A549 (cell line): ENCODE data around the gene RRP36. TPM values are rescaled to one million over a fixed set of nuclear protein-coding genes. Genes with fewer than 3 reads are reported as not detected.

Source experiments
- ATAC-seq, 2 experiments: fragments of 200-7000 bp in 1 of 2; fragments of >200 bp in 1 of 2; cut with Nextera tagmentation in 1 of 2; cut with Tn5 transposase in 1 of 2; 3 replicates each; pipeline versions ENCODE4 v1.8.0 to v1.9.1; 2018 to 2020; ENCODE audit warnings: mild to moderate bottlenecking in 1 of 2, moderate library complexity in 1 of 2
- CTCF ChIA-PET: fragments of 300-600 bp; sonication (Branson Sonifier 250); formaldehyde crosslinking; extraction: SDS; loops from one replicate; lab custom pipeline; 2021; ENCODE audit warnings: antibody characterized with exemption, inconsistent platforms; lab: Yijun Ruan, JAX
- POLR2A ChIA-PET: fragments of 350-600 bp; formaldehyde crosslinking; extraction: SDS; loops from one replicate; lab custom pipeline; 2021; ENCODE audit warnings: antibody characterized with exemption, inconsistent platforms; lab: Yijun Ruan, JAX
- DNase-seq, 2 experiments: peaks; one replicate each; pipeline versions ENCODE4 v3.0.0 to v3.0.0-alpha.2; 2011 to 2016; ENCODE audit warnings: low read depth in 1 of 2, low spot score in 1 of 2
- FAIRE-seq: peaks from 2 replicates; lab custom pipeline; 2011; peaks lifted over from hg19 to GRCh38; lab: Jason Lieb, UNC
- H3K27ac ChIP-seq, 2 experiments: fragments of >200 bp; sonication (Bioruptor Twin); formaldehyde crosslinking; 3 replicates each; pipeline ENCODE4 v1.5.1; 2016 to 2017
- H3K4me1 ChIP-seq: fragments of >200 bp; sonication (Bioruptor Twin); formaldehyde crosslinking; 3 replicates; pipeline ENCODE4 v1.6.1; 2016
- H3K4me2 ChIP-seq: fragments of >200 bp; sonication (Bioruptor Twin); formaldehyde crosslinking; 3 replicates; pipeline ENCODE4 v1.6.1; 2016
- H3K4me3 ChIP-seq: fragments of >200 bp; sonication (Bioruptor Twin); formaldehyde crosslinking; 3 replicates; pipeline ENCODE4 v1.5.1; 2016
- H3K9me3 ChIP-seq: fragments of >200 bp; sonication (Bioruptor Twin); formaldehyde crosslinking; 3 replicates; pipeline ENCODE4 v1.6.1; 2016
- BHLHE40 ChIP-seq: IDR thresholded peaks from 2 replicates; pipeline ENCODE4 v1.6.1; 2012; ENCODE audit warnings: low read depth, low read length, inconsistent platforms
- EHMT2 ChIP-seq: fragments of 200-600 bp; sonication (generic); IDR thresholded peaks from 2 replicates; pipeline ENCODE4 v1.6.1; 2016; ENCODE audit warnings: antibody characterized with exemption, low read depth, mild to moderate bottlenecking, moderate library complexity
- ESRRA ChIP-seq: fragments of 150-350 bp; IDR thresholded peaks from 2 replicates; pipeline ENCODE4 v1.6.1; 2014; ENCODE audit warnings: mild to moderate bottlenecking, low read length, borderline replicate concordance
- FOSL2 ChIP-seq, 2 experiments: fragments of 450-650 bp in 1 of 2; fragments of >200 bp in 1 of 2; sonication (Bioruptor Twin) in 1 of 2; formaldehyde crosslinking; IDR thresholded peaks; 2 replicates each; pipeline versions ENCODE4 v1.5.0 to v1.6.1; 2016 to 2020; ENCODE audit warnings: mild to moderate bottlenecking in 1 of 2, moderate library complexity in 1 of 2
- FOXS1 ChIP-seq: fragments of 250-450 bp; sonication (Bioruptor Pico); IDR thresholded peaks from 2 replicates; pipeline ENCODE4 v1.5.0; 2020; ENCODE audit warnings: mild to moderate bottlenecking, moderate library complexity
- HOXB5 ChIP-seq: fragments of 250-450 bp; sonication (Bioruptor Pico); IDR thresholded peaks from 2 replicates; pipeline ENCODE4 v1.5.0; 2020; ENCODE audit warnings: mild to moderate bottlenecking, moderate library complexity
- JUN ChIP-seq, 2 experiments: fragments of >200 bp; sonication (Bioruptor Twin); formaldehyde crosslinking; IDR thresholded peaks; 2 replicates in 1 of 2; 3 replicates in 1 of 2; pipeline ENCODE4 v1.6.1; 2016 to 2017
- KDM1A ChIP-seq: fragments of 200-600 bp; sonication (generic); IDR thresholded peaks from 2 replicates; pipeline ENCODE4 v1.6.1; 2016; ENCODE audit warnings: low read depth, mild to moderate bottlenecking
- MAZ ChIP-seq: fragments of 150-350 bp; IDR thresholded peaks from 2 replicates; pipeline ENCODE4 v1.6.1; 2014; ENCODE audit warnings: antibody characterized with exemption, low read depth, low read length, borderline replicate concordance
- NFE2L2 ChIP-seq: fragments of 150-350 bp; conservative IDR thresholded peaks from 2 replicates; pipeline ENCODE4 v1.6.1; 2014; ENCODE audit warnings: low read length
- NPAS2 ChIP-seq: fragments of 250-450 bp; sonication (Bioruptor Pico); IDR thresholded peaks from 2 replicates; pipeline ENCODE4 v1.8.0; 2022; ENCODE audit warnings: mild to moderate bottlenecking, moderate library complexity, borderline replicate concordance
- NR3C1 ChIP-seq: fragments of >200 bp; sonication (Bioruptor Twin); formaldehyde crosslinking; IDR thresholded peaks from 3 replicates; pipeline ENCODE4 v1.6.1; 2017
- RAD21 ChIP-seq, 2 experiments: fragments of >200 bp in 1 of 2; sonication (Bioruptor Twin) in 1 of 2; formaldehyde crosslinking in 1 of 2; IDR thresholded peaks in 1 of 2; conservative IDR thresholded peaks in 1 of 2; 2 replicates in 1 of 2; 3 replicates in 1 of 2; pipeline ENCODE4 v1.6.1; 2012 to 2018; ENCODE audit warnings: inconsistent platforms in 1 of 2
- RARB ChIP-seq: fragments of 250-450 bp; sonication (Bioruptor Pico); IDR thresholded peaks from 2 replicates; pipeline ENCODE4 v1.8.0; 2021; ENCODE audit warnings: mild to moderate bottlenecking, moderate library complexity
- RCOR1 ChIP-seq: fragments of 150-350 bp; IDR thresholded peaks from 2 replicates; pipeline ENCODE4 v1.6.1; 2014; ENCODE audit warnings: antibody characterized with exemption, low read length, low read depth
- RNF2 ChIP-seq: fragments of 200-600 bp; sonication (generic); IDR thresholded peaks from 2 replicates; pipeline ENCODE4 v1.6.1; 2016; ENCODE audit warnings: low read depth, mild to moderate bottlenecking, antibody characterized with exemption, moderate library complexity, borderline replicate concordance
- ZNF302 ChIP-seq: fragments of 250-450 bp; sonication (Bioruptor Pico); IDR thresholded peaks from 2 replicates; pipeline ENCODE4 v1.9.0; 2021; ENCODE audit warnings: inconsistent platforms, mild to moderate bottlenecking, moderate library complexity
- WGBS: methylation state at CpG from one replicate; pipeline ENCODE4 v1.1.6; 2017; ENCODE audit errors: missing lambda C conversion rate; 5-methylcytosine and 5-hydroxymethylcytosine counted together
- polyA plus RNA-seq, 4 experiments: library from polyadenylated mRNA; depleted of rRNA in 3 of 4; stranded (reverse); fragments of >200 nt; fragmentation: RNase III in 1 of 4; extraction: RNeasy Plus Mini Kit Qiagen cat#74134 plus additional on column Dnase treatment in 1 of 4; gene quantifications; 2 replicates in 3 of 4; 3 replicates in 1 of 4; pipeline ENCODE4 v1.2.3, GENCODE V29; 2011 to 2017
- TF ChIP-seq, protein P1 (sequence below): IDR thresholded peaks from 2 replicates; pipeline ENCODE4 v1.6.1; 2012
- TF ChIP-seq, protein P2 (sequence below): fragments of >200 bp; sonication (Bioruptor Twin); formaldehyde crosslinking; IDR thresholded peaks from 2 replicates; pipeline ENCODE4 v1.6.1; 2016
- TF ChIP-seq, protein P3 (sequence below): fragments of 250-450 bp; sonication (Bioruptor Pico); IDR thresholded peaks from 2 replicates; pipeline ENCODE4 v1.5.0; 2020; ENCODE audit warnings: low read depth, mild to moderate bottlenecking, moderate library complexity

RRP36 gene
- polyA plus RNA-seq, 2 of the 4 experiments (the other 2 are of a cell fraction) = 52.3 to 54.0 TPM

DNA sequence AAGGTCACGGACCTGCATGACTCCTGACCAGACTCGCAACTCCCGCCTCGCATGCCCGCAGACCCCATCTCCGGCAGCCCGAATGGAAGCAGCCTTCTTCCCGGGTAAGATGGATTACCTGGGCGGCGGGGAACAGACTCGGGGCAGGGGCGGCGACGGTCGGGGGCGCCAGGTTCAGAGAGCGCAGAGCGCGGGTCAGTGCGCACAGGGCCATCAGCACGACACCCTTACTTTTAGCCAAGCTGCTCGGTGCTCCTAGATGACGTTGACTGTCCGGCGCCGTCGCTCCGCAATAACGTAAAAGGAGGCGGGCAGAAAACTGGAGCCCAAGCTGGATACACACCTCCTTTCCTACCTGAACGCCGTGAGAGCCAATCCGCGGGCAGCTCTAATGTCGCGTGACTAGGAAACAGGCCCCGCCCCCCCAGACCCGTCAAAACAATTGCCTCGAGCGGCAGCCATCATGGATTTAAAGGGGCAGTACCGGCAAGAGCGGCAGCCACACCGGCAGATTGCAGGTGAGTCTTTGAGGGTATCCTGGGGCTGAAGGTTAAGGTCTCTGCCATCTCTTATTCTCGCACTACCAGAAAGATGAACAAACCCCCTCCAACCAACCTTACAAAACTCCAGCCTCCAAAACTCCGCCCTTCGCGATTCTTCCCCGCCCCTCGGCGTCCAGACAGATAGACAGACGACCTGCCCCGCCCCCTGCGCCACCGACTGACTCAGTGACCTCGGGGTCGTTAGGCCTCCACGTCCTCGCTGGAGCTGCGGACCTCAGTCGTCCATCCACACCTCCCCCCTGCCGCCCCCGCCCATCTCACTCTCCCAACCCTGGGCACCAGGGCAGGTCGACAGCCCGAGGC, 38.0 kb downstream of the RRP36 start, which contains the start of the genes KLC4 and MRPL2 (continued):
- peak in 1 of 2 experiments; percentile 71; a peak in 2 of 5 replicates for TF ChIP-seq JUN (IDR thresholded peaks at IDR 0.05)
- no peak for TF ChIP-seq EHMT2
- TF ChIP-seq MAZ = no peak
- no peak for TF ChIP-seq ESRRA
- no peak for TF ChIP-seq NFE2L2
- TF ChIP-seq, protein P1, sequence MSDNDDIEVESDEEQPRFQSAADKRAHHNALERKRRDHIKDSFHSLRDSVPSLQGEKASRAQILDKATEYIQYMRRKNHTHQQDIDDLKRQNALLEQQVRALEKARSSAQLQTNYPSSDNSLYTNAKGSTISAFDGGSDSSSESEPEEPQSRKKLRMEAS = peak; percentile 61
- no peak for TF ChIP-seq RARB (CRISPR knock-in tag)
- TF ChIP-seq BHLHE40 = no peak
- TF ChIP-seq HOXB5 (CRISPR knock-in tag) = no peak
- TF ChIP-seq, protein P2, sequence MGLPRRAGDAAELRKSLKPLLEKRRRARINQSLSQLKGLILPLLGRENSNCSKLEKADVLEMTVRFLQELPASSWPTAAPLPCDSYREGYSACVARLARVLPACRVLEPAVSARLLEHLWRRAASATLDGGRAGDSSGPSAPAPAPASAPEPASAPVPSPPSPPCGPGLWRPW = no peak
- TF ChIP-seq ZNF302 (CRISPR knock-in tag) = no peak
- no peak for TF ChIP-seq RNF2
- TF ChIP-seq FOSL2 (IDR thresholded peaks at IDR 0.05) = no peak
- TF ChIP-seq FOSL2 (CRISPR knock-in tag; IDR thresholded peaks at IDR 0.05) = peak; percentile 17; the same call in 1 of the 2 replicates
- no peak for TF ChIP-seq RAD21 (conservative IDR thresholded peaks at IDR 0.05 in 1 of 2, IDR thresholded peaks at IDR 0.05 in 1 of 2)

DNA sequence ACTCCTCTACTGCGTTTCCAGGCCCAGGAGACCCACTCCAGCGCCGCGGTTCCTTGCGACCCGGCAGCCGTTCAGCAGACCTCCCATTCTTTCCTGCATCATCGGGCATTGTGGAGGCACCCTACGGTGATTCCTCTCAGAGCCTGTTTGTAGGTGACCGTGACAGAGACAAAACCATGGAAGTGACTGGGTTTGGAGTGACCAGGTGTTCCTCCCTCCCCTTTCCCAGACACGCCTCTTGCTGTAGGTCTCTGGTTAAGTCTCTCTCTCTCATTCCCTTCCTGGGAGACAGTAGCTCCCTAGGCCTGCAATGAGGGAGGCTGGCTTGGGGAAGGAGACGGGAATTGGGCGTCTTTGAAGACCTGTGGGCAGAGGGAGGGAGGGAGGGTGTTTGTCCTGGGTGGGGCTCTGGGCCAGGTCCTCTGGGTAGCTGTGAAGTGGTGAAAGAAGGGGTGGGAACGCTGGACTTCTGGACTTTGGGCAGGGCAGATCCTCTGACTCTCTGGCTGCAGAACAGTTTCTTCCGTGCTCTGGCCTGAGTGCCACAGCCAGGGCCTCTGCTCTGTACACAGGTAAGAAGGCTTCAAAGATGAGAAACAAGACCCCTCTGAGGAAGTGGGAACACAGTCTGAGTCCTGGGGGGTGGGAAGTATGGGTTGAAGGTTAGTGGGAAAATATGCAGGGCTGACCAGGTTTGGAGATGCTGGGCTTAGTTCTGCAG, 38.8 kb downstream of the RRP36 start:
- ChIA-PET CTCF (interaction anchor here (0.7 to 1.9 kb wide), 3 partner anchors 11 to 159 kb away, joined by 4 to 13 read pairs (median 7); no protein-coding TSS in a partner anchor), POLR2A (interaction anchor here (1.4 to 1.5 kb wide), 3 partner anchors 39 to 84 kb away, joined by 6 to 10 read pairs (median 6); partner anchors contain the start of genes PPP2R5D and RRP36)
- peak; percentile 14 to 41; a peak in 5 of 6 replicates for ATAC-seq
- WGBS = 9% methylated on average over 10 of the region's 15 CpGs
- Histone ChIP-seq H3K9me3 (no peaks in the 10 kb centered on the region), H3K4me3 (peak overlapping the region; percentile 100), H3K27ac (peak overlapping the region; percentile 90 to 97), H3K4me2 (peak overlapping the region; percentile 87), H3K4me1 (peaks cover 14% of the 10 kb centered on the region)
- peak; percentile 15 to 24 for DNase-seq
- no peak for FAIRE-seq
- TF ChIP-seq NR3C1 (no peak), FOXS1 (CRISPR knock-in tag) (no peak), NPAS2 (CRISPR knock-in tag) (no peak), KDM1A (no peak), RCOR1 (no peak)
- TF ChIP-seq, protein P1 = no peak

DNA sequence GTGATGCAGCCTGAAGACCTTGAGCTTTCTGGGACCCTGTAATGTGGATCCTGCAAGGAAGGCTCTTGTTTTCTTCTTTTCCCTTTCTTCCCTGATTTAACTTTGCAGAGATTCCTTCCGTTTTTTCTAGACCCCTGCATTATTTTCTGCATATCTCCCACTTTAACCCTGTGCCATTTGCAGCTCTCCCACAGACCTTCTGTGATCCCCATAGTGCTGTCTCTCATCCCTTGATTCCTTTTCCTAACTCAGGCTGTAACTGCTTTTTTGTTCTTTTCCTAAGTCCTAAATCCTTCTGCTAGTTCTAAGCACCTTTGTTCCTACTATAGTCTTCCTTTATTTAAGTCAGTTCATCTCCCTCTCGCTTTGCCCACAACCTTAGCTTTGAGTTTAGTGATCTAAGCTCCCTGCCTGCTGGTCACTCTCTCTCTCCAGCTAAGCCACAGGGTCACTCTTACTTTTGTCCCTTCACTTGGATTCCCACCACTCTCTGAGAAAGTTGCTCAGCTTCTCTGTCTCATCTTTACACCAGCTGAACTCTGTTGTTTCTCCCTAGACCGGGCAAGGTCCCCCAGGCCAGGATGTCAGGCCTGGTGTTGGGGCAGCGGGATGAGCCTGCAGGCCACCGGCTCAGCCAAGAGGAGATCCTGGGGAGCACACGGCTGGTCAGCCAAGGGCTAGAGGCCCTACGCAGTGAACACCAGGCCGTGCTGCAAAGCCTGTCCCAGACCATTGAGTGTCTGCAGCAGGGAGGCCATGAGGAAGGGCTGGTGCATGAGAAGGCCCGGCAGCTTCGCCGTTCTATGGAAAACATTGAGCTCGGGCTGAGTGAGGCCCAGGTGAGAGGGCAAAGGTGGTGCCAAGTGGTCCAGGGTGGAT, 39.6 kb downstream of the RRP36 start:
- ATAC-seq = no peak
- TF ChIP-seq, protein P3, sequence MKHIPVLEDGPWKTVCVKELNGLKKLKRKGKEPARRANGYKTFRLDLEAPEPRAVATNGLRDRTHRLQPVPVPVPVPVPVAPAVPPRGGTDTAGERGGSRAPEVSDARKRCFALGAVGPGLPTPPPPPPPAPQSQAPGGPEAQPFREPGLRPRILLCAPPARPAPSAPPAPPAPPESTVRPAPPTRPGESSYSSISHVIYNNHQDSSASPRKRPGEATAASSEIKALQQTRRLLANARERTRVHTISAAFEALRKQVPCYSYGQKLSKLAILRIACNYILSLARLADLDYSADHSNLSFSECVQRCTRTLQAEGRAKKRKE (CRISPR knock-in tag) = no peak
- POLR2A ChIA-PET = no interaction called here
- Histone ChIP-seq H3K9me3 (no peaks in the 10 kb centered on the region), H3K4me2 (peak overlapping the region; percentile 87), H3K4me1 (peaks cover 14% of the 10 kb centered on the region), H3K4me3 (peak overlapping the region; percentile 100; the same call in 1 of the 3 replicates), H3K27ac (peak overlapping the region; percentile 90 to 97; a peak in 4 of 6 replicates)
- DNase-seq = no peak
- 76% methylated on average over 7 of the region's 12 CpGs for WGBS
- CTCF ChIA-PET = interaction anchor here (0.6 to 1.9 kb wide), 4 partner anchors 10 to 1124 kb away, joined by 3 to 13 read pairs (median 6); no protein-coding TSS in a partner anchor
- no peak for FAIRE-seq
